Stimulated activated CD8-positive, alpha-beta memory T cell treated with anti-CD3 and anti-CD28 coated beads, Interleukin-7, amount 100 ng/mL, for 48 hours (primary cell): ENCODE data around the gene ARL4C.
A peak's percentile ranks its signal among the peaks of the same experiment; 100 is the strongest.

Experiments
- DNase-seq, 2 donors: peaks; one replicate each; pipeline ENCODE4 v3.0.0-alpha.2; 2020; ENCODE audit warnings: low read depth in 1 of 2; ENCODE audit errors: extremely low read depth in 1 of 2

ARL4C gene

DNA sequence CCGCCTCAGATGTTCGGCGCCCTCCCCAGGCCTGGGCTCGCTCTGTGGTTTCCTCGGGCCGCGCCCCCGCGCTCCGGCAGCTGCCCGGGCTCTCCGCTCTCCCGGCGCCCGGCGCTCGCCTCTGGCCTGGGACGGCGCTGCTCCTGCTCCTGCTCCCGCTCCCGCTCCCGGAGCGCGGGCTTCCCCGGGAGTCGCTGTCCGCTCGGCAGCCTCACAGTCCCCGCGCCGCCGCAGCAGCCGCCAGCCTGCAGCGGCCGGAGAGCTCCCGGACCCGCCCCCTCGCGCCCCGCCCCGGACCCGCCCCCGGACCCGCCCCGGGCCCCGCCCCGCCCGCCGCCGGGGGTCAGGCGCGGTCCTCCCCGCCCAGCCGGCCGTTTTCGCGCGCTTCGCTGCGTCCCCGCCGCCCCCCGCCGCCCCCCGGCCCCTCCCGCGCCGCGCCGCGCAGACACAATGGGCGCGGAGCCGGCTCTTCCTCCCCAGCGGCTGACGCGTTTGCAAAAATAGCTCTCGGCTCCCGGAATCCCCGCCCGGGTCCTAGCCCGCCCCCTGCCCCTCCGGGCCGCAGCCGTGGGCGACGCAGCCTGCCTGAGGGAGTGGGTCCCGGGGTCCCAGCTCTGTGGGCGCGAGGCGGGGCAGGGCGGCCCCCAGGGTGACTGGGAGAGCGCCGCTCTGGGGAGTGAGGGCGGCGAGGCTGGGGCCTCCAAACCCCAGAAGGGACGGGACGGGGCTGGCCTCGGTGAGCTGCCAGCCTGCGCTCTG is at the start of gene ARL4C:
Gene ARL4C (minus strand): TSS at position 247 of the 759 bp plus-strand sequence. CDS start 495 bp downstream, outside the sequence.
- DNase-seq: no peak

GRCh38 chr2:234544659-234545611 is 48.1 kb upstream of the ARL4C start:
- peak; percentile 44 to 47 for DNase-seq

- DNase-seq: no peak
Measured at GRCh38 chr2:234542742-234543141, 45.9 kb upstream of the ARL4C start.

DNA sequence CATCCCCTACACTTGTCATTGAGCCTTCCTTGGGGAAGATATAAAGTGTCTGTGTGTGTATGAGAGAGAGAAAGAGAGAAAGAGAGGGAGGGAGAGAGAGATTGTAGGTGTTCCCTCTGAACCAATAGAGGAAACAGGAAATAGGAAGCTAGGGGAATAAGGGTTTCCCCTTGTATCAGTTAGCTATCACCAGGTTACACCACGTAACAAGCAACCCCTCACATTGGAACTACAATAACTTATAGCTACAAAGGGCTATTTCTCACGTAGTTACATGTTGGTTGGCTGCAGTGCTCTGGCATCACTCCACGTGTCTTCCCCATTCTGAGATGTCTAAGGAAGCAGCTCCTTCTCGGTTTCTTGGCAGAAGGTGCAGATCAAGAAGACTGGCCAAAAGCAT is 41.0 kb upstream of the ARL4C start:
- no peak for DNase-seq

- no peak for DNase-seq
Measured at GRCh38 chr2:234536178-234536965, 39.5 kb upstream of the ARL4C start.

GRCh38 chr2:234535464-234535863 is 38.6 kb upstream of the ARL4C start:
- DNase-seq: no peak

GRCh38 chr2:234534515-234534914 is 37.6 kb upstream of the ARL4C start:
- DNase-seq: no peak

- no peak for DNase-seq
Measured at GRCh38 chr2:234533626-234534025, 36.7 kb upstream of the ARL4C start.

GRCh38 chr2:234528410-234529148 is 31.7 kb upstream of the ARL4C start:
- no peak for DNase-seq

DNA sequence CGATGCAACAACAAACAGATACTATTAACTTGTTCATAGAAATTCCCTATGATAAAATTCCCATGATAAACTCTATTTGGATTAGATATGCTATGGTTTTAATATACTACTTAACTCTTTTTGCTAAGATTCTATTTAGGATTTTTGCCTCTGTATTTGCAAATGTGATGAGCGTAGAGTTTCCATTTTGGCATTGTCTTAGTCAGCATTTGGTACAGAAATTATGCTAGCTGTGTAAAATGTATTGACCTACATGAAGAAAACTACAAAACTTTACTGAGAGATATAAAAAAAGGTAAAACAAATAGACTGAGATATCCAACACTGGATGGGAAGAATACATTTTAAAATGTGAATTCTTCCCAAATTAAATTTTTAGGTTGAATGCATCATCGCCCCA is 29.8 kb upstream of the ARL4C start:
- no peak for DNase-seq

- DNase-seq: no peak
Measured at GRCh38 chr2:234521536-234521935, 24.7 kb upstream of the ARL4C start.

DNA sequence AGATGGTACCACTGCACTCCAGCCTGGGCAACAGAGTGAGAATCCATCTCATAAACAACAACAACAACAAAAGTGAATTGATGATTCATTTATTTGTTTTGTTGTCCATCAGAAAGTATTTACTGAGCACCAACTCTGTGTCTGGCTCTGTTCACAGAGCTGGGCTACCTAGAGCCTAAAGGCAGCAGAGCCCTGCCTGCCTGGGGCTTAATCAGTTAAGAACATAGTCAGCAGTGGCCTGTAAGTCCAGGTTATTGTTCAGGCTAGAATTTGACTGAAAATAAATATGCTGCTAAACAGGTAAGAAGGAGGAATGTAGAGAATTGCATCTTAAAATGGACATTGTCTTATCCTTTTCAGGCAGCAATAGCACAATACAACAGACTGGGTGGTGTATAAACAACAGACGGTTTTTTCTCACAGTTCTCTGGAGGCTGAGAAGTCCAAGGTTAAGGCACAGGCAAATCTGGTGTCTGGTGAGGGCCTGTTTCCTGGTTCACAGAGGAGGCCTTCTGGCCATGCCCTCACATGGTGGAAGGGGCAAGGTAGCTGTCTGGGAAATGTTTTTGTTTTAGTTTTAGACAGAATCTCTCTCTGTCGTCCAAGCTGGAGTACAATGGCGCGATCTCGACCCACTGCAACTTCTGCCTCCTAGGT is 22.2 kb upstream of the ARL4C start:
- no peak for DNase-seq

GRCh38 chr2:234517971-234518370 is 21.1 kb upstream of the ARL4C start:
- no peak for DNase-seq

- DNase-seq: no peak
Measured at GRCh38 chr2:234514873-234515638, 18.2 kb upstream of the ARL4C start.

- DNase-seq: no peak
Measured at GRCh38 chr2:234514099-234514498, 17.2 kb upstream of the ARL4C start.

DNA sequence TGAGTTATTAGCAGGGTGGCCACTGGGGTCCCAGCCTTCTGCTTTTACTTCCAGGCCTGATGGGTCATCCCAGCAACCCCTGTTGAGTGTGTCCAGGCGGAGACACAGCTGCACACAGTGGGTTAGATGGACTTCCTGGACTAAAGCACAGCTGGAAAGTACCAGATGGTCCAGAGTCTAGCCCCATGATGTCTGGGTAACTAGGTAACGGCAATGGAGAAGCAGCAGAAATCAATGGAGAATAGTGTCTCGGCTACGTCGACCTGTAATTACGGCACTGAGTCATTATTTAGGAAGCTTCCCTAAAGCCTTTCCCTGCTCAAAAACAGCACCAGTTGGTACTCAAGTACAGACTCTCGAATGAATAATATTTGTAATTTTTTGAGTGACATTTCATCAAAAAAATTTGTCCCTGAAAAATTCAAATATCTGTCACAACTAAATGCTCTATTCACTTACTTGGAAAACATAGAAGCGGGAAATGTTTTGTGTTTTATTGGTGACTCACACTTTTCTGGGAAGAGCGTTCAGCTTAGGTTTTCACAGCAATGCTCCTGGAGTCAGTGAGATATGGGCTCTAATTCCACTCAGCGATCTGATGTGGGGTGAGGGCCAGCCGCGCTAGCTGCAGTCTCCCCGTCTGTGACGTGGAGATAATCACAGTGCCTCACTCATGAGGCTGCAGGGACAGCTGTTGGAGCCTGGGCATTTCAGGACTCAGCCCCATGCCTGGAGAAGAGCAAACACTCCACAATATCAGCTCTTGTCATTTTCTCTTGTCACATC is 16.2 kb upstream of the ARL4C start:
- DNase-seq: no peak

GRCh38 chr2:234502919-234503285 is 6.0 kb upstream of the ARL4C start:
- DNase-seq: no peak

GRCh38 chr2:234502285-234502918 is 5.5 kb upstream of the ARL4C start:
- no peak for DNase-seq
